GM12874 (cell line): Measurements from ENCODE around the gene SEMA3A.

Experiments used
- CTCF ChIP-seq: IDR thresholded peaks from 2 replicates; pipeline ENCODE4 v1.5.1; 2011; ENCODE audit warnings: low read depth, mild to moderate bottlenecking, control low read depth, low read length, moderate library complexity; ENCODE audit not compliant: insufficient read depth

The SEMA3A gene

DNA sequence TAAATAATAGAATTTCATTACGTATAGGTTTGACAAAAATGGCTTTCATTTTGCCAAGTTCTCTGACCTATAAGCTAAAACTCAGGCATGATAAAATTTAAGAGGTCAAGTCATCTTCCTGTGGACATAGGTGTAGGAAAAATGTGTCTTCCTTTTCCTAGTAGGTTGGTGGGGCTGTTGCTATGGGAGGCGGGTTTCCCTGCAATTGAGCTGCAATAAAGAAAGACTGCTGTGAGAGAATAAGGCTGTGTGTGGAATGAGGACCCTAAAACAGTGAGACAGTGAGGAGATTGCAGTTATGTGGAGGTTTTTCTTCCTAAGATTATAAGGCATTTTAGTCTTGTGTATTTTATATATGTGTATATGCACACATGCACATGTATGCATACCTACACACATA is 13.0 kb upstream of the SEMA3A start:
- no peak for TF ChIP-seq CTCF

DNA sequence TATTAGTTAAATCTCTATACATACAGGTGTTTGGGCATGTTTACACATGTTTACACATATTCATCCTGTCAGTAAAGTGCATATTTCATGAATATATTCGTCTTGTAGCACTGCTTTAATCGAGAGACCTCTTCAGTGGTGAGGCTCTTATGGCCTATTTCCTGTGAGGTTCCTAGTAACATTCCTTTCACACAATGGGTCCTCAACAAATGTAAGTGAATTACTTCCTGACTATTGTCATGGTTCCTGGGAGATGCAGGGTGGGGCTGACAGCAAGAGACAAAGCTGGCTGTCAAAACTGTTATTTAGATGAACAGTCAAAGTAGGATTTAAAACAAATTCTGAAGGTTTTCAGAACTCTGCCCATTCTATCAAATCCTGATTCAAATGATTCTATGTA is 12.4 kb upstream of the SEMA3A start:
- TF ChIP-seq CTCF, result no peak

DNA sequence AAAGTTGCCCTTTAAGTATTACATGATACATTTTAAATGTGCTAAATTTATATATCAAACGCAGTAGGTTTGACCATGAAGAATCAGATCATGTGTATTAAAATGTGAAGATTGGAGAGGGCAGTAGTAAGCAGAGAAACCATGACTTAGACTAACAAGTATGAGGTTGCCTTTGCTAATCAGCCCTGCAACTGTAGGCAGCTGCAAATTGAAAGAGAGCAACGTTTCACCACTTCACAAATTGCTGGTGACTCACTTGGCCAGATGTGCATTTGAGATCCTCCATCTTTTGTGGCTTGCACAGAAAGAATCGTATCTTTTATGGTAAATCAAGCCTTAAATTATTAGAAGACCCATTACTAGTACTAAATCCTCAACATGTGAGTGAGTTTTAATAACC is 10.1 kb upstream of the SEMA3A start:
- no peak for TF ChIP-seq CTCF

GRCh38 chr7:84202855-84203254 is 8.3 kb upstream of the SEMA3A start:
- TF ChIP-seq CTCF, result no peak

GRCh38 chr7:84200859-84201258 is 6.3 kb upstream of the SEMA3A start:
- no peak for TF ChIP-seq CTCF

GRCh38 chr7:84199216-84199615 is 4.6 kb upstream of the SEMA3A start:
- no peak for TF ChIP-seq CTCF

DNA sequence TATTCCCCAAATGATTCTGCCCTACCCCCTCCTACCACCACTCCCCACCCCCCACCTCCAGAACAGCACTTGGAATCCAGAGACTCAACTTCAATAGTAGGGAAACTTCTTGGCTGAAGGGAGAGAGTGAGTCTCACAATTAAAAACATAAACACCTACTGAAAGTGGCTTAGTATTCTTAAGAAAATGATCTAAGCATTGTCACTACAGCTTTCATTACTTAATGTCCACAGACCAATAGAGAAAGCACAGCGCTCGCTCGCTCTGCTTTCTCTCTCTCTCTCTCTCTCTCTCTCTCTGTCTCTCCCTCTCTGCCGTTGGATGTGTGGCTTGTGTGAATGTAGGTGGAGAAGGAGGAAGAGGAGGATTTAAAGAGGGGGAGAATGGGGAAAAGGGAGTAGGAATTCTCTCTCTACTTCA is 1.5 kb upstream of the SEMA3A start:
- no peak for TF ChIP-seq CTCF
